Dedifferentiated amniotic fluid mesenchymal stem cell (primary cell): ENCODE results near the gene LLCFC1.
"Not testable (repeated sequence)": the region's sequence is repeated elsewhere in the genome, so short reads cannot be mapped to it uniquely, and the experiment has no call there.

Experiments
- DNase-seq: peaks from one replicate; pipeline ENCODE4 v3.0.0-alpha.2; 2016; ENCODE audit errors: extremely low spot score

LLCFC1 gene

GRCh38 chr7:142941541-142941940 is 2.3 kb downstream of the LLCFC1 start:
- no peak for DNase-seq

DNA sequence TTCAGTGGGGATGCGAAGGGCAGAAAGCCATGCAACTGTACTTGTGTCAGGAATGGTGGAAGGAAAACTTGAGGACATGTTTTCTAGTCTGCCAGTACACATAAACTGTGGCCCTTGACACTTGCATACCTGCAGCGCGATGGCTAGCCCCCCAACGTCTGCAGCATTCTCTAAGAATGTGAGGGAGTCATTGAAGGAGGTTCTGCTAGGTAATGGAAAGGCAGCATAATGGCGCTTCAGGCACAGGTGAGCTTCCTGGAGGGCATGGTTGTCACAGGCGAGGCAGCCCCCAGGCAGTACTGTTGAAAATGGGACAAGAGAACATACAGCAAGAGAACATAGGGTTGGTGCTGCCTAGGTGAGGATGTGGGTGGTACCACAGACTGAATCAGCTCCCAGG is 3.5 kb downstream of the LLCFC1 start:
- no peak for DNase-seq

DNA sequence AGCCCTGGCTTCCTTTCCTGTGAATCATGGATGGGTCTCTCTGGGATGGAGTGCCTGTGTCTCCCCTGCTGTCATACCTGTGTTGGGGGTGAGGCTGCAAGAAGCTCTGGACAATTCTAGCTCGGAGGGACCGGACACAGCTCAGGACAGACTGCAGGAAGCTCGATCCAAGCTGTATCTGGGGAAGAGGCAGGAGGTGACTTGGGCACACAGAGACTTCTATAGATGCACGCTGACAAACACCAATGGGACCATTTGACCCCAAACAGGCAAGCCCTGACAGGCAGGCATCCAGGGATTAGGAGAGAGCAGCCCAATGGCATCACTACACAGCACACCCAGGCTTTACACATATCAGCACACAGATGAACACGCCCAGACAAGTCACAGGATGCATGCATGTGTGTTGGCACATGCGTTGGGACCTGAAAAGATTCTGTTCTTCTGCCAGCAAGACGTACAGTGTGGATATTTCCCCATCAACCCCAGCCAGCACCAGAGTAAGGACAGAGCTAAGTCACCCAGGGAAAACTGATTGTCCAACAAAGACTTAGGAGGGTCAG is 4.5 kb downstream of the LLCFC1 start:
- DNase-seq, result no peak

DNA sequence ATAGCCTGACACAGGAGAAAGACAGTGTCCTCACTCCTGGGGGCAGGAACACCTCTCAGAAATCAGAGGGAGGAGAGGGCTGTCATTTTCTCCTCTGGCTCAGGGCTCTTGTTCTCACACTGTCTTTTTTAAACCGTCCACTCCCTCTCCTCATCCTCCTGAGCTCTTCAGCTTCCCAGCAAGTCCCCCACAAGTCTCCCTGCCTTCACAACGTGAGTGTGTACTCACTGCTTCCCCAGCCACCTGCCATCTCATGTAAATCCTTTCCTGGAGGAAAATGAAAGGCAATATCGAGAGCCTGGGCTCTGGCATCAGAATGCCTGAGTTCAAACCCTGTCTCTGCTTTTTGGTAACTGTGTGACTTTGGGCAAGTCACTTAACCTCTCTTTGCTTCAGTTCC is 5.7 kb downstream of the LLCFC1 start:
- no peak for DNase-seq

DNA sequence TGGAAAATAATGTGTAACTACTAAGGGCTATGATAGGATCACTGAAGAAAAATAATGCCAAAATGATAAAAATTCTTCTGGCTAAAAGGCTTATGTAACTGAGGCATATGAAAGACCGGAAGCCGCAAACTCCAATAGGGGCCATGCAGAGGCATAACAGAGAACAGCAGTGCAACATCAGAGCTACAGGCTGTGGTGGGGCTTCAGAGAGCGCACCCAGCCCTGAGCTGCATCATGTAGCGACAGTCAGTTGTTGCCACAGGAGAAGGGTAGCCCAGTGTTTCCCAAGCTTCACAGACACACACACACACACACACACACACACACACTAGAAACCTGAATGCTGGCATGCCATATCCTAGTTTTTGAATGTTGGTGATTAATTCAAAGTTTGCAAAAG is 9.3 kb downstream of the LLCFC1 start:
- DNase-seq, result no peak

- no peak for DNase-seq
Measured at GRCh38 chr7:142950235-142950634, 11.0 kb downstream of the LLCFC1 start.

GRCh38 chr7:142954680-142955268 is 15.5 kb downstream of the LLCFC1 start:
- DNase-seq, result no peak

- no peak for DNase-seq
Measured at GRCh38 chr7:142956951-142957623, 17.8 kb downstream of the LLCFC1 start.

- DNase-seq, result no peak
Measured at GRCh38 chr7:142957723-142958122, 18.4 kb downstream of the LLCFC1 start.

GRCh38 chr7:142959202-142959601 is 19.9 kb downstream of the LLCFC1 start:
- DNase-seq, result no peak

- DNase-seq, result no peak
Measured at GRCh38 chr7:142960955-142961512, 21.8 kb downstream of the LLCFC1 start.

DNA sequence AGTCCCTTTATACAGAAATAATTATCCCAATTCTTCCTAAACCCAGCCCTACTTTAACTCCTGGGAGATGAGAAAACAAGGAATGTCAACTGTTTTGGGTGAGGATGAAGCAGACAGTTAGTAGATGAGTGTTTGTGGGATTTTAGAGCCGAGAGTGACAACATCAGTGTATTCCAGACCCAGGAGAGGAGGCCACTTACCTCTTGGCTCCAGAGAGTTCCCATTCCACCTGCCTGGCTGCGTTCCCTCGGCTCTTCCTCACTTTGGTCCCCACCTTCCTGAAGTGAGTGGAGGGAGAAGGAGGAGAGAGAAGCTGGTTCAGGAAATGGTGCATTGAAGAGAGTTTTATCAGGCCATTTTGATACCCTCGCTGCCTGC is 22.3 kb downstream of the LLCFC1 start:
- no peak for DNase-seq

DNA sequence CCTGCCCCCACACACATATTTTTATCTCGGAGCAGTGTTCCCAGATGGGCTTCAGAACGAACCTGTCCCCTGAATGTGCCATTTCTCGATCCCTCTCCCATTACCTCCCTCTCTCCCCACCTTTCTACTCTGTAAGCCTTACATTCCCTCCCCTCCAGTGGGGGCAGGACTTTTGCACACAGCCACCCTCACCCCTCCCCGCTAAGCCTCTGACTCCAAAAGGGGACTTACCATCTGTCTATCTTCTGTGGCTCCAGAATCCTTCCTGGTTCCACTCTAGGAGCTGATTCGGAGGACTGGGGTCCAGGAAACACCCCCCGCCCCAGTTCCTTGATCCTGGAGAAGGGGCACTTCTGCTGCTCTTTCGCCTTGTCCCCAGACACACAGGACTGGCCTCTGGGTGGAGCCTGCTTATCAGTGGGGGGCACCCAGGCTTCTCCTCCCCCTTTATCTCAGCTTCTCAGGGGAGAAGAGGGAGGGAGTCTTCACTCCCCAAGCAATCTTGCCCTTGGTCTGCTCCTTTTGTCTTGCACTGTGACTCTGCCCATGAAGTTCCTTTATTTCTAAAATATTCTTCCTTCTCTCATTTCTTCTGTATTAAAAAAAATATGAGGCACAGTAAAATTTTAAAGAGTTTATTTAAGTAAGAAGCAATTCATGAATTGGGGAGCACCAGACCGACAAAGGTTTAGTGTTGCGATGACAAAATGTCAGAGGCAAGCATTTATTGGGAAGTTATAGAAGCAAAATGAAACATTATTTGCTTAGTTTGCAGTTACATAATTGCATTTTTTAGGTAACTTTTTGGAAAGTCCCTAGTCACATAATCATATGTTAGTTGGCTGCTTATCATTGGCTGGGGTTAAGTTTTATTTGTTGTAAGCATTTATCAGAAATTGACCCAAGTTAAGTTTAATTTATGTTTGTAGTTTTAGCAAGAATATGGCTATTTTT is 23.0 kb downstream of the LLCFC1 start, which contains the start of gene KEL:
TSS of gene KEL (minus strand) at position 391 of the 954 bp plus-strand sequence. CDS start at position 234, 157 bp downstream.
- DNase-seq, result no peak

DNA sequence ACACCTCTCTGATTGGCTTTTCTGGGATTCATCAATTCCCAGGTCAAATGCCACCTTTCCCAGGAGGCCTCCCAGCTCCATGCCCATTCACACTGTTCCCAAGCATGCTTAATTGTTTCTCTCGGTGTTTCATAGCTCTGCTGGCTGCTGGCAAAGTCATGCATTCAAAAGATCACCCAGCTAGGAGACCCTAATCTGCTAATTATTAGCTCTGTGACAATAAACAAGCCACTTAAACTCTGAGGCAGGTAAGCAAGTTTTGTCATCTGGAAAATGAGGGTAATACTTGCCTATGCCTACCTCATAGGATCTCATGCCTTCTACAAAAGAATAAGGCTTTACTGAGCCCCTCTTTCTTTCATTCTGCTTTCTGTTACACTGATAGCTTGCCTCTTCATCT is 23.7 kb downstream of the LLCFC1 start:
- no peak for DNase-seq

GRCh38 chr7:142963993-142964392 is 24.7 kb downstream of the LLCFC1 start:
- no peak for DNase-seq

DNA sequence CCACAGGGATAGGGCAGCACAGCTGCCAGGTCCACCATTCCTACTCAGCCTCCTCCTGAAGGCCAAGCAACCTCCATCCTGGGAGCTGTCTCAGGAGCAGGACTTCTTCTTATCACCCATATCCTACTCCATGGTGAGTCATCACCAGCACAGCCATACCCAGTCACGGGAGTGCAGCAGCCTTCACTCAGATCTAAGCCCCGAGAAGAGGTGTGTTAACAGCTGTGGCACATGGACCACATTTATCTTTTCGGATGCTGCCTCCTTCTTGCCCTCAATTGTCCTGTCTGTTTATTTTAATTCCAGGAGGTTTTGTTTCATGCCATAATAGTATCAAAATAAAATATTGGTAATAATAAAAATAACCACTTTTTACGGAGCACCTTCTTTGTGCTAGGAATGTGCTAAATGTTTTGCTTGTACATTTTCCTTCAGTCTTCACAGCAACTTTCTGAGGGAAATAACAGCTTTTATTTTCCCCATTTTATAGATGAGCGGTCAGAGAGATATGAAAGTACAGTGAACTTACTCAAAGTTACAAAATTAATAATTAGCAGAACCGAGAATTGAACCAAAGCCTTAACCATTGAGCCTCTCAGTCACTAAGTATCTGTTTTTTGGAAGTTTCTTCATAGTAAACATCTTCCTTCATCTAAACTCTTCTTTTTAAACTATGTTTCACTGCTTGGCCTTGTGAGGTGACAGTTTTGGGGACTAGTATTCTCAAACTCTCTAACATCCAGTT is 25.4 kb downstream of the LLCFC1 start:
- DNase-seq, result no peak

GRCh38 chr7:142968229-142968628 is 28.9 kb downstream of the LLCFC1 start:
- no peak for DNase-seq

DNA sequence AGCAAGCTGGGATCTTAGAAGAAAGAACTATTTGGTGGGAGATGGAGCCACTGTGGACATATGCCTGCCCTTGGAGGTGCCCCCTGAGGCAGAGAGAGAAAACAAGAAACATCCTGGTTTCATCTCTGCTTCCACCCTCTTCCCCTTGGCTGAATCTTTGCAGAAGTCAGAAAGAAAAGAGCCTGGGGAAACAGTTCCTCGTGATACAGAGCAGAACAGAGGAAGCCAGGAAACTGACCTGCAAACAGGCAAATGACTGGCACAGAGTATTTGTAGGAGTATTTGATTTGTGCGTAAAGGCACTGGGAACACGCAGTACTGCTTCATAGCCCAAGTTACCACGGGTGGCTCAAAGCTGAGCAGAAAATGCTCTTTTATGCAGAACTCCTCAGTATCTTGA is 29.9 kb downstream of the LLCFC1 start:
- no peak for DNase-seq

DNA sequence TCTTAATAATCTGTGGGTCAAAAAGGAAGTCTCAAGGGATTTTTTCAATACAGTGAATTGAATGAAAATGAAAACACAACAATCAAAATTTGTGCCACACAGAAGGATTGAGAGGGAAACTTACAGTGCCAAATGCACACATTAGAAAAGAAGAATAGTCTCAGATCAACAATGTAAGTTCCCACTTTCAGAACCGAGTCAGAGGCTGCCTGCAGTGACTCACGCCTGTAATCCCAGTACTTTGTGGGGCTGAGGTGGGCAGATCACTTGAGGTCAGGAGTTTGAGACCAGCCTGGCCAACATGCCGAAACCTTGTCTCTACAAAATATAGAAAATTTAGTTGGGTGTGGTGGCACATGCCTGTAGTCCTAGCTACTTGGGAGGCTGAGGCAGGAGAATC is 35.3 kb downstream of the LLCFC1 start:
- no peak for DNase-seq

DNA sequence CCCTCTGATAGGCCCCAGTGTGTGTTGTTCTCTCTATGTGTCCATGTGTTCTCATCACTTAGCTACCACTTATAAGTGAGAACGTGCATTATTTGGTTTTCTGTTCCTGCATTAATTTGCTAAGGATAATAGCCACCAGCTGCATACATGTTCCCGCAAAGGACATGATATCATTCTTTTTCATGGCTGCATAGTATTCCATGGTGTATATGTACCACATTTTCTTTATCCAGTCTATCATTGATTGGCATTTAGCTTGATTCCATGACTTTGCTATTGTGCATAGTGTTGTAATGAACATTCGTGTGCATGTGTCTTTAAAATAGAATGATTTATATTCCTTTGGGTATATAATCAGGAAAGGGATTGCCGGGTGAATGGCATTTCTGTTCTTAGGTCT is 39.1 kb downstream of the LLCFC1 start:
- not testable (repeated sequence) for DNase-seq

- no peak for DNase-seq
Measured at GRCh38 chr7:142983825-142984224, 44.5 kb downstream of the LLCFC1 start.
